Measurements from ENCODE around the gene TRAPPC2L.

- TF ChIP-seq CTCF (IDR thresholded peaks at IDR 0.05; ENCODE audit: insufficient read depth, low read depth, low read length): no peak
- TF ChIP-seq EZH2 (IDR thresholded peaks at IDR 0.05; ENCODE audit: insufficient read depth, low read length): no peak
Observed at GRCh38 chr16:88842806-88843205, 14.1 kb upstream of the TRAPPC2L start.
